A549 (cell line): Measurements from ENCODE around the gene FDPS.

Experiments
- CTCF ChIP-seq: fragments of >200 bp; sonication (Bioruptor Twin); formaldehyde crosslinking; IDR thresholded peaks from 3 replicates; pipeline ENCODE4 v1.5.1; 2016
- EP300 ChIP-seq, 2 experiments: fragments of >200 bp; sonication (Bioruptor Twin); formaldehyde crosslinking; IDR thresholded peaks; 2 replicates in 1 of 2; 3 replicates in 1 of 2; pipeline ENCODE4 v1.6.1; 2016 to 2017
- MAX ChIP-seq: IDR thresholded peaks from 2 replicates; pipeline ENCODE4 v1.6.1; 2012
- REST ChIP-seq: fragments of 200-600 bp; sonication (generic); IDR thresholded peaks from 2 replicates; pipeline ENCODE4 v1.6.1; 2016; ENCODE audit warnings: antibody characterized with exemption, mild to moderate bottlenecking, moderate library complexity

GRCh38 chr1:155329980-155330598 is 21.4 kb downstream of the FDPS start:
- TF ChIP-seq EP300 (IDR thresholded peaks at IDR 0.05) (no peak), MAX (no peak), REST (no peak), CTCF (no peak)
